Right renal cortex interstitium (tissue), 3 donors: Measurements from ENCODE around the gene TCIRG1. TPM values are rescaled to one million over a fixed set of nuclear protein-coding genes. Genes with fewer than 3 reads are reported as not detected.
"Not testable (repeated sequence)": the region's sequence is repeated elsewhere in the genome, so short reads cannot be mapped to it uniquely, and the experiment has no call there.

ENCODE experiments used
- DNase-seq, 3 donors: peaks; one replicate each; pipeline ENCODE4 v3.0.0-alpha.2; 2013; ENCODE audit warnings: low read depth in 3 of 3, low spot score in 2 of 3
- polyA plus RNA-seq, 3 donors: library from polyadenylated mRNA; unstranded; fragments of 120-200 nt; gene quantifications; one replicate each; pipeline ENCODE4 v1.2.1, GENCODE V29; 2013; ENCODE audit not compliant: insufficient read length in 3 of 3

The TCIRG1 gene, protein sequence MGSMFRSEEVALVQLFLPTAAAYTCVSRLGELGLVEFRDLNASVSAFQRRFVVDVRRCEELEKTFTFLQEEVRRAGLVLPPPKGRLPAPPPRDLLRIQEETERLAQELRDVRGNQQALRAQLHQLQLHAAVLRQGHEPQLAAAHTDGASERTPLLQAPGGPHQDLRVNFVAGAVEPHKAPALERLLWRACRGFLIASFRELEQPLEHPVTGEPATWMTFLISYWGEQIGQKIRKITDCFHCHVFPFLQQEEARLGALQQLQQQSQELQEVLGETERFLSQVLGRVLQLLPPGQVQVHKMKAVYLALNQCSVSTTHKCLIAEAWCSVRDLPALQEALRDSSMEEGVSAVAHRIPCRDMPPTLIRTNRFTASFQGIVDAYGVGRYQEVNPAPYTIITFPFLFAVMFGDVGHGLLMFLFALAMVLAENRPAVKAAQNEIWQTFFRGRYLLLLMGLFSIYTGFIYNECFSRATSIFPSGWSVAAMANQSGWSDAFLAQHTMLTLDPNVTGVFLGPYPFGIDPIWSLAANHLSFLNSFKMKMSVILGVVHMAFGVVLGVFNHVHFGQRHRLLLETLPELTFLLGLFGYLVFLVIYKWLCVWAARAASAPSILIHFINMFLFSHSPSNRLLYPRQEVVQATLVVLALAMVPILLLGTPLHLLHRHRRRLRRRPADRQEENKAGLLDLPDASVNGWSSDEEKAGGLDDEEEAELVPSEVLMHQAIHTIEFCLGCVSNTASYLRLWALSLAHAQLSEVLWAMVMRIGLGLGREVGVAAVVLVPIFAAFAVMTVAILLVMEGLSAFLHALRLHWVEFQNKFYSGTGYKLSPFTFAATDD
- 10 to 100 TPM; 15.3 to 17.9 (median 17.0) TPM for polyA plus RNA-seq

DNA sequence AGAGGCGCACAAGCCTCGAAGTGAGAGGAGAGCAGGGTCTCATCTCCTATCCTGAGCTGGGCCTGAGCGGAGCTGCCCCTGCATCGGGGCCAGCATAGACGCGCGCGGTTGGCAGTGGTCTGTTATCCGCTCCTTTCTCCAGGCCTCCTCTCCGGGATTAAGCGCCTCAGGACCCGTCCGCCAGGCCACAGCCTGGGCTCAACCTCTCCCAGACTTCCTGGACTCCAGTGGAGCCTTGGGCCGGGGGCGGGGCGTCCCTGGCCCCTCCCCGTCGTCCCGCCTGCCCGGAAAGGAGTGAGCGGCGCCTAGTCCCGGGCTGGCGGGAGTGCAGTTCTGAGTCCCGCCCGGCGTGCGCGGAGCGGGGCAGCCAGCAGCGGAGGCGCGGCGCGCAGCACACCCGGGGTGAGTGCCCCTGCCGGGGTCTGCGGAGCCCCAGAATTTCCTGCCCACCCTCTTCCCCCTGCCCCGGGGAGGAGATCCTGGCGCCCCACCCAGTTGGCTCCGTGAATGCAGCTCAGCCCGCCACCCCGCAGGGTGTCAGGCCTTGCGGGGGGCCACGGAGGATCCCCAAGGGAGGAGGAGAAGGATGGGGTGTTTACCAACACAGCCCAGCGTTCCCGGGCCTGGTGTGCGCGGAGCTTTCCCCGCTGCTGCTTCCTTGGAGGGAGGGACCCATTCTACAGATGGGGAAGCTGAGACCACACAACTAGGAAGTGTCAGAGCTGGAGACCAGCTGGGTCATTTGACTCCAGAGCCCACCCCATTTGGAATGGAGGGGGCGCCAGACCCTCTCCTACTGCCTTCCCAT, at the start of gene TCIRG1:
Gene TCIRG1 (plus strand): TSS at position 308 of the 808 bp plus-strand sequence. CDS start 2,247 bp downstream, outside the sequence.
- peak in 1 of 3 donors; percentile 12 for DNase-seq

DNA sequence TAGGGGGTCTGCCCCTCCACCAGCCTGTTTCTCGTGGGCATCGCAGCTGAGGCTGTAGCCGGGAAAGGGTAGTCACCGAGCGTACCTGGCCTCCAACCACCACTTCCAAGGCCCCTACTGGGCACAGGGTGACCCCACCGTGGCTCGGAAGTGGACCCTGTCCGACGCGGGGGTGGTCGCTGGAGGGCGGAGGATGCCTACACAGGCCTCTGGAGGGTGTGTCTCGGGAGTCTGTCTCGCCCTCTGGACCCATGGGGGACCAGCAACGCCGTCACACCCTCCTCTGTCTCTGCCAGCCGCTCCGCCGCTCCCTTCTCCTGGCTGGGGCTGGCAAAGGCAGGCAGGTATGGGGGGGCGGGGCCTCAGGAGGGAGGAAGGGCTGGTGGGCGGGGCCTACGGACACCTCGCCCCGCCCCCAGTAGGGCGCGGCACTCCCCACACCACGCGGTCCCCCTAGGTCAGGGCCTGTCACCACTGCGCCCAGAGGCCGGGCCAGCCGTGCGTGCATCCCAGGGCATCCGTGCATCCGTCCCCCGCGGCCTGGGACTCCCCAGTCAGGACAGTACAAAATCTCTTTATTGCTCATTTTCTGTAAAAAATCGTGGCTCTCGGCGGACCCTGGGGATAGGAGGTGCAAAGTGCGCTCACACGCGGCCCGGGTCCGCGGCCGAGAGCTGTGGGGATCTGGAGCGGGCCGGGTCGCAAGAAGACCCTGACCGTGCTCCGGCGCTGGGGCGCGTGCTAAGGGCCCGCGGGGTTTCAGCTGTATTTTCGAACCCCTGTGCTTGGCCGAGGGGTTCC, 48.1 kb upstream of the TCIRG1 start:
- not testable (repeated sequence) for DNase-seq

DNA sequence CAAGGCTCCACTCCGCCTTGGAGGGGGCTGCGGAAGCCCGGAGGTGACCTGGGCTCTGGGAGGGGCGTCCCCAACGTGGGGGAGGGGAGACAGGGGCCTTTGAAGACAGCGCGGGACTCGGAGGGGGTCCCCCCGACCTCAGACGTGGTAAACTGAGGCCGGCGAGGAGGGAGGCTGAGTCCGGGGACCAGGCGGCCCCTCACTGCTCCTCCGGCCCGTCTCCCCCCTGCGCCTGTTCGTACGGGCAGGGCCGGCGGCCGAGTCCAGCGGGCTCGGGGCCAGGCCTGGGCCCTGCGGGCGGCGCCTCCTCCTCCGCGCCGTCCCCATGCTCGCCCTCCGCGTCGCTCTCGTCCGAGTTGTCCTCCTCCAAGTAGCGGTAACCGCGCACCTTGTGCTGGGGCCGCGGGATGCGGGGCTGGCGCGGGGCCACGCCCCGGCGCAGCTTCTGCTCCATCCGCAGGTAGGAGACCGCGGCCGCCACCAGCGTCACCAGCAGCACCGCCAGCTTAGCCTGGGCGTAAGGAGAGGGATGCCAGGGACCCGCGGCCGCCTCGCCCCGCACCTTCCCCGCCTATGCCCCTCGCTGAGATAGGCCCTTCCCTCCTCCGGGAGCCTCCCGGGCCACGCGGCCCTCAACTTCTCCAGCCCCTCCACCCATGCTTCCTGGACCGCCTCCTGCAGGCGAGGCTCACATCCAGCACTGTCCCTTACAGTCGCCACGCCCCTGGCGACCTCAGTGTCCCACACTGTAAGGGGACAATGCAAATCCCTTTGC, 47.3 kb upstream of the TCIRG1 start:
- DNase-seq = not testable (repeated sequence)

DNA sequence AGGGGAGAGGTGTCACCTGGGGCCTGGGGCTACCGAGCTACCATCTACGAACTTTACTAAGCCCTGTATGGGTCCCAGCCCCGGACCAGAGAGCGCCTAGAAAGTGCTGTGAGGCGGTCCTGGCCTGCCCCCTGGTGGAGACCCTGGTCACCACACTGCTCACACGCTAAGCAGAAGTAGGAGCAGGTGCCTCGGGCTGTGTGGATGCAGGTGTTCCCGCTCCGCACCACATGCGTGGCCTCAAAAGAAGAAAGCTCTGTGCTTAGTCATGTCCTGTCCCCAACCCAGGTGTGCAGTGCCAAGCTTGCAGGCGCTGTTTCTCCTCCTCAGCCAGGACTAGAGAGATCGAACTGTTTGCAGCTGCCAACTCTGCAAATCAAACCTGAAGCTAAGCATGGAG, 45.0 kb upstream of the TCIRG1 start:
- not testable (repeated sequence) for DNase-seq

DNA sequence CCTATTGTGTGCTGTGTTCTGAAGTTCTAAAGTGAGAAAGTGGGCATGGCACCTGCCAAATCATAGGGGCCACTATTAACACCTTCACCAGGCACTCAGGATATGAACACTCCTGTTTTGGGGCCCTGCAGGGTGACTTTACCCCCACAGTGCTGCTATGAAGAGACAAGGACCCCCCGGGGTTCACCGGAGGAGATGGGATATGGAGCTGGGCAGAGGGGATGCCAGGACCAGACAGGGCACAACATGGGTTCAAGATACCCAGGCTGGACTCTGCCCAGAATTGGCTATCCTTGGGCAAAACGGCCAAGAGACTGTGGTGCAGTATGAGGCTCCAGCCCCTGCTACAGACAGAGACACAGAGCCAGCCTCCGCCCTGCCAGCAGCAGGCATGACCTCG, 44.4 kb upstream of the TCIRG1 start:
- not testable (repeated sequence) for DNase-seq

DNA sequence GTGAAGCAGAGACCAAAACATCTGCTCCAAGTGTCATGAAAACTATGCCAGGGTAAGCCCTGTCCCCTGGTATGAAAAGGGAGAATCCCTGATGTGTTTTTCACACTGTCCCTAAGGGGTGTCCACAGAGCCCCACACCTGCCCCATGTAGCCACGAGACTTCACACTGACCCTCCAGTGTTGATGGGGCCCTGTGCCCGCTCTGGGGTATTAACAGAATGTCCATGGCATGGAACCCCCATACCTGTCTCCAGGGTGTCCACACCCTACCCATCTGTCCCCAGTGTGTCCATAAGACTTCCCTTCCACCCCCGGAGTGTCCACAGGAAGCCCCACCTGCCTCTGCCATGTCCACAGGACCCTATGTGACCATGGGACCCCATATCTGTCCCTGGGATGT, 43.7 kb upstream of the TCIRG1 start:
- not testable (repeated sequence) for DNase-seq

DNA sequence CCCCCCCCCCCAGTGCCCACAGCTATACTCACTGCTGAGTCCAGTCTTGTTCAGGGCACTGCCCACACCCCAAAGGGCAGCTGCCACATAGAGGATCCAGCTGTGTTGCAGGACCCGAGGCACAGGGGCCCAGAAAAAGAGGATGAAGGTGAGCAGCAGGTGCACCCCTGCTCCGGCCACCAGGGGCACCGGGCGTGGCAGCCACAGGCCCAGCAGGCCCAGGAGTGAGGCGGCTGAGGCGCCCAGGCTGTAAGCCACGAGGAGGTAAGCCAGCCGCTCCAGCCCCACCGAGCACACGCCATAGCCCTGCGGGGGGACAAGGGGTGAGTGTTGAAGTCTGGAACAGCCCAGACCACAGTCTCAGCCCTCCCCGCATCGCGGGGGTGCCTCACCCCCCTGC, 43.2 kb upstream of the TCIRG1 start:
- DNase-seq = not testable (repeated sequence)

DNA sequence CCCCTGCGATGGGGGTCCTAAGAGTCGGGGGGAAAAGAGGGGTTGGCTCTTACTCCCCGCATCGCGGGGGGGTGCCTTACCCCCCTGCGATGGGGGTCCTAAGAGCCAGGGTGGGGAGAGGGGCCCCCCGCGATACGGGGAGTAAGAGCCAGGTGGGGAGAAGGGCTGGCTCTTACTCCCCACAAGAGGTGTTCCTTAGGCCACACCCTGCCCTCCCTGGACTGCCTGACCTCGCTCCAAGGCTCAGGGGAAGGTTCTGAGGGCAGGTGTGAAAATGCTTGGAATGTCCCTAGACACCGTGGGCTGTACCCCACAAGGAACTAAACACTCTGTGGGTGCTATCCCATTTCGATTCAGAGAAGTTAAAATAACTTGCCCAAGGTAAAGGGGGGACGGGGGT, 42.8 kb upstream of the TCIRG1 start:
- DNase-seq = no peak

DNA sequence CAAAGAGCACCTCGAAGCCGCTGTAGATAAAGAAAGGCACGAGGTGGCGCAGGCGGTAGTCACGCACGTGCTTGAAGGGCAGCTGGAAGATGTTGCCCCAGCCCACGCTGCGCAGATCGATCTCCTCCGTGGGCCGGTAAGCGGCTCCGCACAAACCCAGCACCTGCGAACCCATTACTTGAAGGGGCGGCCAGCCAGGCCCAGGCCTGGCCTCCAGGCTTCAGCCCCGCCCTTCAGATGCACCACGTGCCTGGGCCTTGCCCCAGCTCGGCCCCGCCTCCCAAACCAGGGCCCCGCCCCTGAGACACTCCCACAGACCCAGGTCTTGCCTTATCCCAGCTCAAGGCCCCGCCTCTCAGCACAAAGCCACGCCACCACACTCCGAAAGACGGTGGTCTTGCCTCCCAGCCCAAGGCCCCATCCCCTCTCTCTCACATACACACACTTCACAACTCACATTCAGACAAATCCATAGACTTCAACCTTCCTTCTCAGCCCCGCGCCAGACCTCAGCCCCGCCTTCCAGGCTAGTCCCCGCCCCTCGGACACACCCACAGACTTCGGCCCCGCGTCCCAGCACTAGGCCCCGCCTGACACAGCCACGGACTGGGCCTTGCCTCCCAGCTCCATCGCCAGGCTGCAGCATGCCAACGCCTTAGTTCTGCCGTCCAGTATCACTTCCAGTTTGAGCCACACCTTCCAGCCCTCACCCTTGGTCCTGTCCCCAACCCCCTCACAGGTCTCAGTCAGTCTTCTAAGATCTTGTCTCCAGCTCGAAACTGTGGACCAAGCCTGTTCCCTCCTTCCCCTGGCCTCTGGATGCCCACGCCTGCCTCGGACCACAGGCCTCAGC, 42.0 kb upstream of the TCIRG1 start:
- no peak for DNase-seq

DNA sequence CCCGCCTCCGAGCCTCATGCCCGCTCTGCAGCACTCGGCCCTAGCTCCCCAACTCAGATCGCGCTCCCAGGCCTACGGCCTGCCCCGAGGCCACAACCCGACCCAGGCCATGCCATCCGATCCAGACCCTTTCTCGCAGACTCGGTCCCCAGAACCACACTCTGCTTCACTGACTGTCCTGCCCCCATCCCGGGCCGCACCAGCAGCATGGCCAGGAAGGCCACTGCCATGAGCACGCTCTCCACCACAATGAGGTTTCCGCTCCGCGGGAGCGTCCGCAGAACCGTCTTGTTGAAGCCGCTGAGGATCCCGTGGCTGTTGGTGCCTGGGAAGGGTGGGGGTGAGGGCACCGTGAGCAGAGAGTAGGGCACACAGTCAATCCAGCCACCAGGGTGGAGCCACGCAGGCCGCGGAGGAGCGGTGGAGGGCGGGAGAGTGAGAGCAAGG, 41.3 kb upstream of the TCIRG1 start:
- DNase-seq = no peak

DNA sequence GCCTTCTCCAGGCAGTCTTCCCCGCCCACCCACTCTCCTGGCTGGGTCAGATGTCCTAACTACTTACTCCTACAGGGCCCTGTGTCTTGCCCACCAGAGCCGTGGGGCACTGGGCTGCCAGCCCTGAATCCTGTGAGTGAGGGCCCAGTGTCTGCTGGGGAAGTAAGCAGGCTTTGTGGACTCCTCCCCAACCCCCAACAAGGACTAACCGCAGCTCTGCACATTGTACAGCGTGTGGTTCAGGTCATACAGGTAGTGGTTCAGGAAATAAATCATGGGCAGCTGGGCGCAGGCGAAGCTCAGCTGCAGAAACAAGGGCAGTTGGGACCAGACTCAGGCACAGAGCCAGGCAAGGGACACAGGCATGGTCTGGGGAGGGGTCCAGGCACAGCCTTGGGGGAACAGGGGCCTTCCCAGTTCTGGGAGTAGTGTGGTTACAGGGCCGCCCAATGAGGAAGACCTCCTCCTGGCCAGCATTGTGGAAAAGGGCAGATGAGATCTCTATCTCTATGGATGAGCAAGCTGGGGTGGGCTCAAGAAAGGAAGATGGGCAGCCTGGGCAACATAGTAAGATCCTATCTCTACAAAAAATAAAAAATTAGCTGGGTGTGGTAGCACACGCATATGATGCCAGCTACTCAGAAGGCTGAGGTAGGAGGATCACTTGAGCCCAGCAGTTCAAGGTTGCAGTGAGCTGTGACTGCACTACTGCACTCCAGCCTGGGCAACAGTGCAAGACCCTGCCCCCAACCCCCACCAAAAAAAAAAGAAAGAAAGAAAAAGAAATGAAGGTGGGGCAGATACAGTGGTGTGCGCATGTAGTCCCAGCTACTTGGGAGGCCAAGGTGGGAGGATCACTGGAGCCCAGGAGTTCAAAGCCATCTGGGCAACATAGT, 40.4 kb upstream of the TCIRG1 start:
- no peak for DNase-seq

DNA sequence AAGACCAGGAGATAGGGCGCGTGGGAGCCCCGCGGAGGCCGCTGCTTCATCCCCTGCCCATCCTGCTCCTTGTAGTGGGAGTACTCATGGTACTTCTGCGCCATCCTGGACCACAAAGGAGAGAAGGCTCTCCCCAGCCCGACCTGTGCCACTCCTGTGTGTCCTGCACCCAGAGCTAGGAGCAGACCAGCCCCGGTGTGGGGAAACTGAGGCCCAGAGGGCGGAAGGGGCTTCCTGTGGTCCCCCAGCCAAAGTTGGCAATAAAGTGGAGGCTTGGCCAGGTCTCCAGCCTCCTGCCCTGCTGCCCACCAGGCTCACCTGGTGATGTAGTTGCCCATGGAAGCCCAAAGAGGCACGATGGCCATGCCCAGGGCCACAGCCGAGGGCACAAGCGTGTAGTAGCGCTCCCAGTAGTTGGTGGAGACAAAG, 39.6 kb upstream of the TCIRG1 start:
- DNase-seq = no peak

DNA sequence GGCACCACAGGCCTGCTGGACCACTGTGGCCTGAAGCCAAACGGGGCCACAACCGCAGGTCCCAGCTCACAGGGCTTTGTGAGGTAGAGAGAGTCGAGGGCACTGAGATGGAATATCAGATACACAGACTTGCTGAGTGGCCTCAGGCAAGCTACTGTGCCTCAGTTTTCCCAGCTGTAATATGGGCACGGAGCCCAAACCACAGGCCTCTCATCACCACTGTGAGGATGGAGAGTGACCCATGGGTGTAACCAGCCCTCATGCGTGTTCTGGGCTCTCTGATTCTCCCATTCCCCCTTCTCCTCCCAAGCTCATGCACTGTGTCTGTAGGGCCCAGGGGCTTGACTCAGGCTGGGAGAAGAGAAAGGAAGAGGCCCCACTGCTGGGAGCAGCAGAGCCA, 39.1 kb upstream of the TCIRG1 start:
- no peak for DNase-seq

DNA sequence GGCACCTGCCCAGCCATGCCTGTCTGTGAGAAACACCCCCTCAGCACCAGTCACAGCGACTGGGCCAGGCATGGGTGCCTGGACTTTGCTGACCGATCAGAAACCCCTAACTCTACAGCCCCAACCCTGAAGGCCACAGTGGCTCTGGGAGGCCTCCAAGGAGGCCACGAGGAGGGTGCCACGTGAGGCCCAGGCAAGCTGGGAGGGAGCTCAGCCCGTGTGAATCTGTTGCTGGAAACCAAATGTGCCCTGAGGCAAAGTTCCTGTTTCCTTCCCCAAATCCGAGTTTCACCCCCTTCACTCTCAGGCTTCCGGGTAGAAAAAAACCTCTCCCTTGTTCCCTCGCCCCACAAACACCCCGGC, 36.3 kb upstream of the TCIRG1 start:
- DNase-seq = no peak

DNA sequence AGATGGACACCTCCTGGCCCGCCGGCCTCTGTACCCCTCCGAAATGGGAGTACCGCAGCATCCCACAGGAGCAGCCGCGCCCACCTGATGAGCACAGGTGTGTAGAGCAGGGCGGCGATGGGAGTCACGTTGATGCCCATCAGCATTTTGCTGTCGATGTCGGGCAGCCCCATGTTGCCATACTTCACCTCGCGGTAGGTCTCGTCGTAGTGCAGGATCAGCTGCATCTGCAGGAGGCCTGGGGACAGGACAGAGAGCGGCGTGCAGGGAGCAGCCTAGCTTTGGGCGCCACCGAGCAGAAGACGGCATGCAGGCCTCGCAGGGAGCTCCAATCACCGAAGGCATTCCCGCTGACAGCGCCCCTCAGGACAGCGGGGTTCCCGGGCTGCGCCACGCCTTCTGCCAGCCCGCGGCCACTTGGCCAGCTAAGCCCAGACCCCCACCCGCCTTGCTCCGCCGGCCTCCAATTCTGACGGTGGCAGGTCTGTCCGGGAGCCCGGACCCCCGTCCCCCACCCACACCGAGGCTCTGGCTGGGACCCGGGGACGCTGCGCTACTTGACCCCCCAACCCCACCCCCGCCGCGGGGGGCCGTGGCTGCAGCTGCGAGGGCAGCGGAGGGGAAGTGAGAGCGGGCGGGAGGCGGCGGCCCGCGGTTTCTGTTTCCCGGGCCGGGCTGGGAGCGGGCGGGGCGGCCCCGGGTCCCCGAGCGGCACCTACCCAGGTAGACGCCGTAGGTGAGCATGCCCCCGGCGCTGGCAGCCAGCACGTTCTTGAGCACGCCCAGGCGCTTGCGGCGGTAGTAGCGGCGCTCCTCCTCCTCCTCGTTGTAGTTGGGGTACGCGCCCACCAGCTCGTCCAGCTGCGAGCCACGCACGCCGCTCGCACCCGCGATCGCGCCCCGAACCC, 35.6 kb upstream of the TCIRG1 start:
- DNase-seq = no peak

DNA sequence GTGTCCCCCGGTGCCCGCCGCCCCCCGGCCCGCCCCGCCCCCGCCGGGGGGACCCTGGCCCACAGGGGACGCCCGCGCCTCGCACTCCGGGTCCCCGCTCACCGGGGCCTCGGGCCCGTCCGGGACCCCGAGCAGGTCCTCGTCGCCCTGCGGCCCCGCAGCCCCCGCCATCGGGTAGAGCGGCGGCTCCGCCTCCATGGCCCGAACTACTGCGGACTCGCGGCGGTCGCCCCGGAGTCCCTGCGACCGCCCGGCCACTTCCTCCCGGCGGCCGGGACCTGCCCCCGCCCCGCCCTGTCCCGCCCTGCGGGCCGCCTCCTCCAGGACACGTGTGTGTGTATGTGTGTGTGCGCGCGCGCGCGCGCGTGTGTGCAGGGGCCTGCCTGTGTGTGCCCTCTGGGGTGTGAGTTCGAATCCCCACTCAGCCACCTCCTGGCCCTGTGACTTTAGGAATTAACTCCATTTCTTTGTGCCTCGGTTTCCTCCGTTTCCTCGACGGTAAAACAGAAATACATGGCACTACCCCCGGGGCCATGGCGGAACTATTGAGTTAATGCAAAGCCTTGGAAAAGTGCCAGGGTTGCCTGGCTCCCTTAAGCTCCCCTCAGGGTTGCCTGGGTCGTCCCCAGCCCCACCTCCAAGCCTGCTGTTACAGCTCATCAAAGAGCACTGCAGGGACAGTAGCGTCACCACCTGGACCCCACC, 34.8 kb upstream of the TCIRG1 start, which contains the start of gene UNC93B1:
Gene UNC93B1 (minus strand): TSS at position 252 of the 705 bp plus-strand sequence. CDS start 54 bp downstream, at position 198.
- DNase-seq = peak in 1 of 3 donors; percentile 63
